GM12801 (cell line): ENCODE data around the gene FAM20C.

Source experiments
- TF ChIP-seq, protein P1 (sequence below): IDR thresholded peaks from one replicate; pipeline ENCODE4 v1.5.1; 2011; ENCODE audit warnings: control low read depth; ENCODE audit not compliant: insufficient read length; ENCODE audit errors: extremely low read depth

FAM20C gene

DNA sequence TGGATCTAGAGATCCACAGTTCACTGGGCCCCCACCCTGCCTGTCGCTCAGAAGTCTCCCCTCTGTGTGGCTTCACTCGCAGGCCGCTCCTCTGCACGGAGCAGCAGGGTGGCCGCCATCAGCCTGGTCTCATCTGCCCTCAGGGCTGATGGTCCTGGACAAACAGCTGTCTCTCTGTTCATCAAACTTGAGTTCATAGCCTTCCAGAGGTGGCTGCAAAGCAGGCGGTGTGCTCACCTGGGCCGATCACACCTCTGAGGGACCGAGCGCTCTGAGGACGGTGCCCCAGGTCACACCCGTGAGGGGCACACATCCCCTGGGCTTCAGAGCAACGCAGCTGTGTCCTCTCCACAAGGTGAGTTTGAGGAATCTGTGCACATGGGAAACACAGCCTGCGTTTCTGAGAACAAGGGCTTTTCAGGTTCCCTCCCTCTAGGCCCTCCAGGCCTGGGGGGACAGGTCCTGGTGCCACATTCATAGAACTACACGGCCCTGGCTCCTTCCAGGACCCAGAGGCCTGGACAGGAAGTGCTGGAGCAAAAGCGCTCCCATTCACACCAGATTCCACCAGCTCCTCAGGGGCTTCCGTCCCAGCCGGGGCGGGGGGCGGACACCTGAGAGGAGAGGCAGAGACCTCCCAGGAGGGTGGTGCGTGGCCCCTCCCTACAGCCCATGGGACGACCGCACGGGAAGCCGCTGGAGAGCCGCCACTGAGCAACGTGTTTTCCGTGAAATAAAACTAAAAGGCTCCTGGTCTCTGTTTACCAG is 31.2 kb upstream of the FAM20C start:
- TF ChIP-seq, protein P1, sequence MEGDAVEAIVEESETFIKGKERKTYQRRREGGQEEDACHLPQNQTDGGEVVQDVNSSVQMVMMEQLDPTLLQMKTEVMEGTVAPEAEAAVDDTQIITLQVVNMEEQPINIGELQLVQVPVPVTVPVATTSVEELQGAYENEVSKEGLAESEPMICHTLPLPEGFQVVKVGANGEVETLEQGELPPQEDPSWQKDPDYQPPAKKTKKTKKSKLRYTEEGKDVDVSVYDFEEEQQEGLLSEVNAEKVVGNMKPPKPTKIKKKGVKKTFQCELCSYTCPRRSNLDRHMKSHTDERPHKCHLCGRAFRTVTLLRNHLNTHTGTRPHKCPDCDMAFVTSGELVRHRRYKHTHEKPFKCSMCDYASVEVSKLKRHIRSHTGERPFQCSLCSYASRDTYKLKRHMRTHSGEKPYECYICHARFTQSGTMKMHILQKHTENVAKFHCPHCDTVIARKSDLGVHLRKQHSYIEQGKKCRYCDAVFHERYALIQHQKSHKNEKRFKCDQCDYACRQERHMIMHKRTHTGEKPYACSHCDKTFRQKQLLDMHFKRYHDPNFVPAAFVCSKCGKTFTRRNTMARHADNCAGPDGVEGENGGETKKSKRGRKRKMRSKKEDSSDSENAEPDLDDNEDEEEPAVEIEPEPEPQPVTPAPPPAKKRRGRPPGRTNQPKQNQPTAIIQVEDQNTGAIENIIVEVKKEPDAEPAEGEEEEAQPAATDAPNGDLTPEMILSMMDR = no peak

DNA sequence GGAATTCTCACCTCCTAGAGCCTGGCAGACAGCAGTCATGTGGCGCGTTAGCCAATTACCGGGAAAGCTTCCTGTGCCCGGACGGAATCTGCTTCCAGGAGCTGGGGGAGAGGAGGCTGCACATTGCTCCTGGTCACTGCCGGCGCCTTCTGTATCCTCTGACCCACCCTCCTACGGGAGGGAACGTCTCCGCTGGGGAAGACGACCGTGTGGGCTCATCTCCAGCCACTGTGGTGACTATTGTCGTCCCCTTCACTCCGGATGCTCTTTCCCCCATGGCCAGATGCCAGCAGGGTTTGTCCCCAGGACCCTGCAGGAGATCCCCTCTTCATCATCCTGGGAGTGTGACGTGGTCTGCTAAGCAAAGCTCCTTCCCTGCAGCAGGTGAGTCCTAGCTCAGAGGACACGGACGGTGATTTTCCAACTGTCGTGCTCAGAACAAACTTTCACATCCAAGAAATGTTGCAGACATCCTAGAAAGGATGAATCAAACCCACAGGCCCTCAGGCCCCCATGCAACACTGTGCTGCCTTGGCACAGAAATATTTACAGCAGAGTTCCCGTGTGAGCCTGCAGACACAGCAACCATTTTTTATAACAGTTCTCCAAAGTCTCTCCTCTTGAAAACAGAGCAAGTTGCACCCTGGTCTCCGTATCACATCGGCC is 29.6 kb upstream of the FAM20C start:
- TF ChIP-seq, protein P1 = no peak

DNA sequence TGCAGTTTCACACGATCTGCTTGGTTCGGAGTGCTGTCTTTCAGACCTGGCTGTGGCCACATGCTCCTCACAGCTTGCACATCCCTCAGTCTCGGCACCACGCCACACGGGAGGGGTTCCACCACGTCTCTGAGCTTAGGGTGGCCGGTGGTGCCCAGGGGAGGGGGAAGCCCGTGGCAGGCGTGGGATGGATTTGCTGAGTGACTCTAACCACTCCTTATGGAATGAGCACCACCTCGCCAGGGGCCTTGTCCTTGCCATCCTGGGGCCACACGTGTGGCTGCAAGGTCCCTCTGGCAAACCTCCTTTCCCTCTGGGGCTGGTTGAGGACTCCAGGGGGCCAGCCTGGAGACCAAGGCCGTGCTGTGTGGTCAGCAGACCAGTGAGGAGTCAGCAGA is 29.1 kb upstream of the FAM20C start:
- TF ChIP-seq, protein P1 = no peak

DNA sequence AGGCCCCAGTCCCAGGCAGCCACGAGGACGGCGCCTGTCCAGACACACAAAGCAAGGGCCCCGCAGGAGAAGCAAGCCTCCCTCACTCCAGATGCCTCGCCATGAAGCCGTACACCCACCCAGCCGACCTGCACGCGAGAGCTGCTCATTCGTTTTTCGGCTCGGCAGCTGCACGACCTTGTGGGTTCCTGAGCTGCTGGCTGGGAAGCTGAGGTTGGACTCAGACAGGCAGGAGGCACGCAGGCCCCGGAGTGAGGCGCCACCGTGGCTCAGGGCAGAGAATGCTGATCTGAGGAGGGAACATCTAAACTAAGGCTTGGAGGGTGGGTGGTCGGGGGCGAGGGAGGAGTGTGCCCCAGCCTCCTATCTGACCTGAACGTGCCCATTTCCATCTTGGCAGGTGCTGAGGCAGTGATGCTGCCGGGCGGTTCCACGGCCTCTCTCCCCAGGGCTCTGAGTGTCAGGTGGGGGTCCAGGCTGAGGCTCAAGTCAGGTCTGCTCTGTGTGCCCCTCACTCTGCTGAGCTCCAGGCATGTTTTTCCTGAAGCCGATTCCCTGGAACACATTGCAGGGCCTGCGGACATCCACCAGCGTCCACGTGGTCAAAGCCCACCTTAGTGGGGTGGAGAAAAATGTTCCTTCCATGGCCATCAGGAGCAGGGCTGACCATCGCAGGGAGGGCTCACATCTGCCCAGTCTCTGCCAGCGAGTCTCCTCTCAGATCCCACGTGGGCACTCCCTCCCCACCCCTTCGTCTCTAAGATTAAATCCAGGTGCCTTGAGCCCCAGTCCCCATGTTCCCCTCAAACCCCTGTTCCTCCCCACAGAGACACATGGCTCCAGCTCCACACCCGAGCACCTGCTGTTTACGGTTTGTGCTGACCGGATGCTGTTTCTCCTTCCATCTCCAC is 28.1 kb upstream of the FAM20C start:
- TF ChIP-seq, protein P1 = no peak

DNA sequence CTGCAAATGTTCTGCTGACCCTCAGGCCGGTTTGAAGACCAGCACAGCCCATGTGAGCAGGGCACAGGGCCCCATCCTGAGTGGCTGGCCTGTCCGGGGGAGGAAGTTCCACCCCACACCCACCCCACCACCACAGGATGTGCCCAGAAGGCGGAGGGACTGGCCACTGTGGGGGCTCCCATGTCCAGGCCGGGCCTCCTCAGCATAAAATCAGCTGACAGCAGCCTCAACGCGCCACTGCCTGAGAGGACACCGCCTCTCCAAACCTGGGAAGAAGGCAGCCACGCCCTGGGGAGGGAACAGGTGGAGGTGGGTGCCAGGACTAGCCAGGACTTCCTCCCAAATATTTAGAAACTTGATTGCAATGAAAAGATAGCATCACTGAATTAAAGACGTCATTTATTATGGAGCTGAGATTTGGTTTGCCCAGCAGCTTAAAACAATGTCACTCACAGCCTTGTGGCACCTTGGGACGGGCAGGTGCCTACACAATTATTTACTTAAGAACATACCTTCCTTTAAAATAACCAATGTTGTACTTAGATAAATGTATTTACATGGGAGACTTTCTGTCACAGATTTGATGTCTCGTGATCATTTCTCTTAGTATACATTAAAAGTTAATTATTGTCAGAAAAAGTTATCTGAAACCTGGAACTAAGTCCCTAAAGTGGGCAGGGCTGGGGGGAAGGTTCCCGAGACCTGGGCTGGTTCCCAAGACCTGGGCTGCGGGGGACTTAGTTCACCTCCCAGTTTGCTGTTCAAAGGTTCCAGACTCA is 27.3 kb upstream of the FAM20C start:
- TF ChIP-seq, protein P1 = no peak

DNA sequence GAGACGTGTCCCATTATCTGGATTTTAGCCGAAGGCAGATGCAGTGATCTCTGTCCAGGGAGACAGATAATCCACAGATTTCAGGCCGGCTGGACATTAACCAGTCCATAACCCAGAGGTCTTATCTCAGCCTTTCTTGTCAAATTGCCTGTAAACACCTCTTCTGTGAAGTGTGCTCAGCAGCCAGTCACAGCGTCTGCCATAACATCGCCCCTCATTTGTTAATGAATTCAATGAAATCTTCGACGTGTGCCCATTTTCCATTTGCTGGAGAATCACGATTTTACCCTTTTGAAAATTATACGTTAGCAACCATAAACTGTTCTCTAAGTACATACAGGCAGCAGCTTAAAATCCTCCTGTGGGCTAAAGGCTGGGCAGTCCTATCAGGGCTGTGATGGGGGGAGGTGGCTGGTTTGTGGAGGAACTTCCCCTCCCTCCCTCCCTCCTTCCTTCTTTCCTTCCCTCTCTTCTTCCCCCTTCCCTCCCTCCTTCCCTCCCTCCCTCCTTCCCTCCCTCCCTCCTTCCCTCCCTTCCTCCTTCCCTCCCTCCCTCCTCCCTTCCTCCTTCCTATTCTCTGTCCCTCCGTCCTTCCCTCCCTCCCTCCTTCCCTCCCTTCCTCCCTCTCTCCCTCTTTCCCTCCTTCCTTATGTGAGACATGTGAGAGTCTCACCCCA is 26.6 kb upstream of the FAM20C start:
- TF ChIP-seq, protein P1 = no peak
